Measurements from ENCODE around the gene LHFPL2. TPM values are rescaled to one million over a fixed set of nuclear protein-coding genes. Genes with fewer than 3 reads are reported as not detected.

LHFPL2 gene
- total and polyA plus RNA-seq, 5 experiments from 2014 or later: 0.15 to 1.8 (median 0.56) TPM

DNA sequence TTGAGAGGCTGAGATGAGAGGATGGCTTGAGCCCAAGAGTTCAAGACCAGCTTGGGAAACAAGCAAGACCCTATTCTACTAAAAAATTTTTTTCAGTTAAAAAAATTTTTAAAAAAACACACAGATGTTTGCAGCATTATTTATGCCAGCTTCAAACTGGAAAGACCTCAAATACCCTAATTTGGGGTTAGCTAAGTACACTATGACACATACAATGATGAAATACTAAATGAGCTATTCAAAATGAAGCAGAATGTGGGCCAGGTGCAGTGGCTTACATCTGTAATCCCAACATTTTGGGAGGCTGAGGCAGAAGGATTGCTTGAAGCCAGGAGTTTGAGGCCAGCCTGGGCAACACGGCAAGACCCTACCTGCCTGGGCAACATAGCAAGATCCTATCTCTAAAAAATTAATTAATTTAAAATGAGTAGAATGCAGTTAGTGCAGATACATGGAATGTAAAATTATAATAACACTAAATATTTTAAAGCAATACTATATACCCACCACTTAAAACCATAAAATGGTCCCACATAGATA, 44.9 kb downstream of the LHFPL2 start:
- DNase-seq: no peak
- peaks cover 0 to 4% (median 2%) of the 10 kb centered on the region in 5 donors for H3K27me3 Mint-ChIP-seq
- H3K27ac Mint-ChIP-seq: peak overlapping the region in 1 of 10 donors; percentile 42
- no peak overlapping the region for H3K4me3 Mint-ChIP-seq
- POLR2A ChIA-PET: no interaction called here
- no peak for ATAC-seq
- peaks cover 0 to 2% (median 0%) of the 10 kb centered on the region in 9 donors for H3K9me3 Mint-ChIP-seq
- H3K4me1 Mint-ChIP-seq: no peaks in the 10 kb centered on the region
- H3K36me3 Mint-ChIP-seq: no peaks in the 10 kb centered on the region

DNA sequence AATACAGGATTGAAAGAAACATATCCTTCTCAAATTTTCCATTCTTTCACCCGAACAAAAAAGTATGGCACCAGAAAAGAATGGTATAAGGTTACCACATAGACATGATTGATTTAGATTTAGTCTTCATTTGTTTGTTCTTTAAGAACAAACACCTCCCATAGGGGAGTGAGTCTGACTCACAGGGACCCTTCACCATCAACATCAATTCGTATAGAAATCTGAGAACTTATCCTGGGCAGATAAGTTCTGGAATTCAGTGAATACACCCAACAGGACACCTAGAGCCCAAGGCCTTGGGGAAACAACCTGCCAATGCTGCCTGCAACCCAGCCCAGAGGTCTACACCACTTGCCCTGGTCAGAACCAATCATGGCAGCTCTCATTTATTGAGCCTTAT, 46.2 kb downstream of the LHFPL2 start:
- no peak overlapping the region for H3K27ac Mint-ChIP-seq
- peaks cover 0 to 2% (median under 1%) of the 10 kb centered on the region in 5 donors for H3K27me3 Mint-ChIP-seq
- peaks cover 0 to 2% (median 0%) of the 10 kb centered on the region in 9 donors for H3K9me3 Mint-ChIP-seq
- DNase-seq: no peak
- no peaks in the 10 kb centered on the region for H3K4me1 Mint-ChIP-seq
- POLR2A ChIA-PET: no interaction called here
- no peaks in the 10 kb centered on the region for H3K36me3 Mint-ChIP-seq
- no peak overlapping the region for H3K4me3 Mint-ChIP-seq
- no peak for ATAC-seq

DNA sequence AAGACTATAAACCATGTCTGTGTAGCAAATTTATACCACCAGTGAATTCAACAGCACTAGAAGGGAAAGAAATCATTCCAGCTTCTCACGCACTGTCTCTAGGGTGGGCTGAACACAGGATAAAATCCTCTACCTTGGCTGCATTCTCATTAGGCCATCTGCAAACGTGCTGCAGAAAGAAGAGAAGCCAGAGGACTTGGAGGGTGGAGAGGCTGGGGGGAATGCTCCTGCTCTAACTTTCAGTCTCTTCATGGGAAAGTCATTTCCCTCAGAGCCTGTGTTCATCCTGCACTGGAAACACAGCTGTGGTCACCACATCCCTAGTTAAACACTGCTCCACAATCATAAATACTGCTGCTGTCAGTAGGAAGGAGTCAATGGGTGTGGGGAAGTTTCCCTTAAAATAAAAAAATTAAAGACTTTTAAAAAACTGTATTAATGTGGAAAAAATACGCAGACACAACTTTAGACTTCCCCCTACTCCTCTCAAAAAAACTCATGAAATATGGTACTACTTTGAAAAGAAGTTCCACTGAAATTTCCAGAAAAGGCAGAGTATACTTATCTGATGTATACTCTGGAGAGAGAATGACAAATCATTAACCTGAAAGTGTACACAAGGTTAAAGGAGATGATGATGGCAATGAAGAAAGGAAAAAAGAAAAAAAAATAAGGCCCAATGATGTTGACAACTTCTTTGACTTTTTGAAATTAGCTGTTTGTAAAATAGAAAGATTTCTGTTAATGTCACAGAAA, 46.8 kb downstream of the LHFPL2 start:
- H3K4me1 Mint-ChIP-seq: no peaks in the 10 kb centered on the region
- no peak for ATAC-seq

DNA sequence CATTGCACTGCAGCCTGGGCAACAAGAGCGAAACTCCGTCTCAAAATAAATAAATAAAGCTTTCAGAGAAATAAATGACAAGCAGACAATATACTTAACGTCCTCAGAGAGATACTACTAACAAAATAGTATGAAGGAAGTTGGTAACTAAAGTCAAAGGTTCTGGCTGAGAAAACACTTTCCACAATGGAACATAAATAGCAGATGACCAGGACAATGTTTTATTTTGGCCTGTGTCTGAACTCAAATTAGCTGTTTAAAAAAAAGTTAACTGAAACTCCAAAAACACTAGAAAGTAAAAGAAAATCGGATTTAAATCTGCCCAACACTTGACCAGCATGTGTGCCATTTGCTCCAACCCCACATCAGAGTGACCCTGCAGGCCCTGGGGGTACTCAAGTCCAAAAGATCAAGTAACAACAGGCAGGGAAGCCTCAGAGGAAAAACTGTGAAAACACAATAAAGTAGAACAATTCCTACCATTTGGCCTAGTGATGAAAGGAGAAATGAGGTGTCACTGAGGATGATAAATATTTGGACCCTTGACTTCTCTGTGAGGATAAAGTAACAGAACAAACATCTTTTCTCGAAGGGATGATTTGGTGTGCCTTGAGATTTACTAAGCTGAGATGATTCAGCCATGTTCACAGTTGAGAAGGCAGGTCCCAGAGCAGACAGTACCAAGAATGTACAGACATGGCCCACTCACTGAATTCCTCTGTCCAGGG, 47.7 kb downstream of the LHFPL2 start:
- DNase-seq (no peak), ATAC-seq (no peak)
- H3K4me1 Mint-ChIP-seq: no peaks in the 10 kb centered on the region
- peaks cover 0 to 2% (median 0%) of the 10 kb centered on the region in 5 donors for H3K27me3 Mint-ChIP-seq
- peaks cover 0 to 2% (median 0%) of the 10 kb centered on the region in 9 donors for H3K9me3 Mint-ChIP-seq
- H3K36me3 Mint-ChIP-seq: no peaks in the 10 kb centered on the region
- no peak overlapping the region for H3K27ac Mint-ChIP-seq
- H3K4me3 Mint-ChIP-seq: no peak overlapping the region
- POLR2A ChIA-PET: no interaction called here

More for the DNA sequence above, 46.8 kb downstream of the LHFPL2 start:
- POLR2A ChIA-PET: no interaction called here
- H3K4me3 Mint-ChIP-seq: no peak overlapping the region
- peaks cover 0 to 2% (median 0%) of the 10 kb centered on the region in 5 donors for H3K27me3 Mint-ChIP-seq
- no peaks in the 10 kb centered on the region for H3K36me3 Mint-ChIP-seq
- no peak for DNase-seq
- H3K9me3 Mint-ChIP-seq: peaks cover 0 to 2% (median 0%) of the 10 kb centered on the region in 9 donors
- no peak overlapping the region for H3K27ac Mint-ChIP-seq

DNA sequence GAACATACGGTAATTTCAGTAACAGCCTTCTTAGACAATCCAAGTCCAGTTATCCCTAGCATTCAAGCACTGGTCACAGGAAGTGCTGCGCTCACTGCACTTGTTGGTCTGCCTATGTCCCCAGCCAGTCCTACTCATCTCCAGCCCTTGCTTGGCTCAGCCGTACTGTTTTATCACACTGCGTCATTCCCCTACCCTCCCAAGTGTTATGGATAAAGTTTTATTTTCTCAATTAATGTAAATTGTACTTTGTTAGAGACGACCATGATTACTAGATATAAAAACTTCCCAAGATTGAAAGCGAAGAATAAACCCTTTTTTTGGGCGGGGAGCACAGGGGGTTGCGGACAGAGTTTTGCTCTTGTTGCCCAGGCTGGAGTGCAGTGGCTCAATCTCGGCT, 49.6 kb downstream of the LHFPL2 start:
- DNase-seq: no peak
- Mint-ChIP-seq H3K9me3 (peaks cover 0 to 2% (median 0%) of the 10 kb centered on the region in 9 donors), H3K27me3 (peaks cover 0 to 2% (median 0%) of the 10 kb centered on the region in 5 donors), H3K27ac (no peak overlapping the region), H3K36me3 (no peaks in the 10 kb centered on the region), H3K4me3 (no peak overlapping the region), H3K4me1 (no peaks in the 10 kb centered on the region)
- POLR2A ChIA-PET: no interaction called here
- no peak for ATAC-seq

DNA sequence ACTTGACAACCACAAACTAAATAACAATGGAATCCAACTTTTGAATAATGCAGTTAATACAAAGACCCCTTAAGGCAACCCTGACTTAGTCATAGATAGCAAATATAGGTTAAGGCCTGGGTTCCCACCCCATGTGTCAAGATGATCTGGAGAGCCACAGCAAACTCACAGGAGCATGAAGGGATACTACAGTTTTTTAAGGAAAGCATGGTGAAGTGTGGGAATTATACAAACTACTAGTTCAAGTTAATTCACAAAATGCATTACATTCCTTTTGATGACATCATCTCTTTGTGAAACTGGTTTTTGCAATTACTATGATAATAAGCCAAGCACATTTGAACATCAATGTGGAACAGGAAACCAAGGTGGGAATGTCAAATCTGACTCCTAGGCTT, 50.6 kb downstream of the LHFPL2 start:
- POLR2A ChIA-PET: no interaction called here
- Mint-ChIP-seq H3K4me3 (no peak overlapping the region), H3K27me3 (peaks cover 0 to 2% (median 0%) of the 10 kb centered on the region in 5 donors), H3K9me3 (peaks cover 0 to 2% (median 0%) of the 10 kb centered on the region in 9 donors), H3K27ac (no peak overlapping the region), H3K4me1 (no peaks in the 10 kb centered on the region), H3K36me3 (no peaks in the 10 kb centered on the region)
- ATAC-seq (no peak), DNase-seq (no peak)

DNA sequence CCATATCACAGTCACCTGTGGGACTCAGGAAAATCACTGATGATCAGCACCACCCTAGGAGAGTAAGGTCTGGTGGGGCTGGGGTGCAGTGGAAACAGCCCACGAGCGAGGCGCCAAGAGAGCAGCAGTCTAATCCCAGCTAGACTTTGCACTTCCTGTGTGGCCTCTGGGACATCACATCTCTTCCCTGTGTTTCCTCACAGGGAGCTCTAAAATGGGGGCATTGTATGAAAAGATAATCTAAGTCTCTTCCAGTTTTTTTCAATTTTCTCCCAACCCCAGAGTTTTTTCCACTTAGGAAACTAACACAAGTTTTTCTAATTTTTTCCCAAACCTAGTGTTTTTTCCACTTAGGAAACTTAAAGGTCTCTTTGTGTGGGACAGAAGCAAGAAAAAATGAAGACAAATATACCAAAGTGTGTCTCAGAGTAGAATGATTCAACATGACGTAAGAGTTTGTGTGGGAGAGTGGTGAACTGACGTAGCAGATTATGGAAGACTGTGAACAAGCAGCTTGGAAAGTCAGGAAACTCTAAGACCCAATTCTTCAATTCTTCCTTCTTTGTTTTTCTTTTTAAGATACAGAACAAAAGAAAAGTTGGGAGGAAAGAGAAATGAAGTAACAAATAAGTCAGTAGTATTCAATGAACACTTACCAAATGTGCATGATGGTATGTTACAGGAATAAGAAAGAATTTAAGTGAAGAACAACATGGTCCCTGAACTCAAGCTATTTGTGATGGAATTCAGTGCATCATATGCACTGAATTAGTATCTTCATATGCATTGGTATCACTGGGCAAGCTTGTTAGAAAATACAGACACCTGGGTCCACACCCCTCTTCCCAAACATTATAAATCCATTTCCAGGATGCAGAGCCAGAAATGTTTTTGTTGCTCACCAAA, 51.3 kb downstream of the LHFPL2 start:
- Mint-ChIP-seq H3K4me1 (peaks cover 0 to 2% (median 0%) of the 10 kb centered on the region in 4 donors), H3K27me3 (peaks cover 0 to 2% (median 0%) of the 10 kb centered on the region in 5 donors), H3K36me3 (no peaks in the 10 kb centered on the region), H3K4me3 (no peak overlapping the region), H3K9me3 (no peaks in the 10 kb centered on the region), H3K27ac (no peak overlapping the region)
- POLR2A ChIA-PET: no interaction called here
- DNase-seq (no peak), ATAC-seq (no peak)

DNA sequence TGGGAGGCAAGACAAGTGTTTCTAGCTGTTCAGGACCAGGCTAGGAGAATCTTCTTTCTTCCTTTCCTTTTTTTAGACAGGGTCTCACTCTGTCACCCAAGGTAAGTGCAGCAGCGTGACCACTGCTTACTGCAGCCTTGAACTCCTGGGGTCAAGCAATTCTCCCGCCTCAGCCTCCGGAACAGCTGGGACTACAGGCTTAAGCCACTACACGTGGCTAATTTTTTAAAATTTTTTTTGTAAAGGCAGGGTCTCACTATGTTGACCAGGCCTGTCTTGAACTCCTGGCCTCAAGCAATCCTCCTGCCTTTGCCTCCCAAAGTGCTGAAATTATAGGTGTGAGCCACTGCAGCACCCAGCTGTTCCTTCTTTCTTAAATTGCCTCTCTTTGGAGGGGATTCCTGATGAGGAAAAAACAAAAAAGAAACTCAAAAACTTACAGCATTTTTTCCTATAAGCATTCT, 53.1 kb downstream of the LHFPL2 start:
- H3K4me1 Mint-ChIP-seq: peaks cover 0 to 9% (median 0%) of the 10 kb centered on the region in 4 donors
- H3K27me3 Mint-ChIP-seq: peaks cover 0 to 12% (median 2%) of the 10 kb centered on the region in 5 donors
- ATAC-seq (no peak), DNase-seq (no peak)
- H3K27ac Mint-ChIP-seq: no peak overlapping the region
- H3K9me3 Mint-ChIP-seq: no peaks in the 10 kb centered on the region
- no peaks in the 10 kb centered on the region for H3K36me3 Mint-ChIP-seq
- POLR2A ChIA-PET: no interaction called here
- H3K4me3 Mint-ChIP-seq: no peak overlapping the region

DNA sequence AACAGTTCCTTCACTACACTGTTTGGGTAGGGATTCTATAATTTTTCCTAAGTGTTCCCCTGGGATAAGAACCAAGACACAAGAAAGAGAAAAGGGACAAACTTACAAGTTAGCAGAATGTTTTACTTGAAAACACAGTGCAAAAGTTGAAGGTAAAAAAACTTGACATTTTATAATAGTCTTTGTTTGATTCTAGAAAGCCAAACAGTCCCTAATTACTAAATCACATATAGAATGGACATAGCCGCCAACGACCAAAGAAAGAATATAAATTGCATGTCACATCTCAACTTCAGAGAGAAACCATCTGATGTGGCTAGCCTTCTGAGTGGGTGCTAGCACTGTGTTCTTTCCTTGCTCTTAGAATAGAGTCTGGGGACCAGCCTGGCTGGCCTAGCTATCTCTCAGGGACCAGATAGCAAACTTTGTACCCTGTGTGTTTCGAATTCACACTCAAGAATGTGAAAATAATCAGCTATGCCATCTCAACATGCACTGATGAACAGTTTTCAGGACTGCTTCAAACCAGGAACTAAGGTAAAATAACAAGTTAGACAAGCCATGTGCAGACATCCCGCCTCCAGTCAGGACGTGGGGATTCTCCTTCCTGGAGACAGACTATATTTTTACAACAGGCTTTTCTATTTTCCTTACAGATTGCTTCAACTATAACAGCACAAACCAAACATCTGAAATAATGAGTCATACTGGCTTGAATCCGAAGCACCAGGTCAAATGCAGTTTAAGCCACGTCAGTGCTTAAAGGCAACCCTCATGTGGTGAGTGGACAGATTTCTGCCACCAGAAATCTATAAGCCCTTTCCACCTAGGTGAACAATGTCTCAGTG, 53.7 kb downstream of the LHFPL2 start:
- Mint-ChIP-seq H3K4me3 (no peak overlapping the region), H3K27me3 (peaks cover 0 to 12% (median 2%) of the 10 kb centered on the region in 5 donors), H3K9me3 (no peaks in the 10 kb centered on the region), H3K4me1 (peaks cover 0 to 9% (median 0%) of the 10 kb centered on the region in 4 donors), H3K27ac (no peak overlapping the region), H3K36me3 (no peaks in the 10 kb centered on the region)
- DNase-seq (no peak), ATAC-seq (no peak)
- POLR2A ChIA-PET: no interaction called here

DNA sequence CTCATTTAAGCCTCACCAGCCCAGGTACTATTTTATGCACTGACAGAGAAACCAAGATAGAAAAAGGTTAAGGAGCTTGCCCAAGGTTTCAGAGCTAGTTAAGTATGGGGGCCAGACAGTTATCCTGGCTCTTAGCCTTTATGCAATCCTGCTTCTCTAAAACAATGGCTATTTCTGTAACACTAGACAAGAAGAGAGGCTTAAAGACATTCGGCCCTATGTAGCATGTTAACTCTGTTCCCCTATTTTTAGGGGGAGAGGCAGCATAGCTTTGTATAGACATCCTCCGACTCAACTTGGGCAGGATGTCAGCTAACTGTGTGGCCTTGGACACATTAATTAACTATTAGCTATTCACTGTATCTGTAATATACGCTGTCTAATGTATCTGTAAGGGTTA, 54.6 kb downstream of the LHFPL2 start:
- ATAC-seq (no peak), DNase-seq (no peak)
- Mint-ChIP-seq H3K27me3 (peaks cover 0 to 12% (median 1%) of the 10 kb centered on the region in 5 donors), H3K9me3 (no peaks in the 10 kb centered on the region), H3K4me3 (no peak overlapping the region), H3K36me3 (no peaks in the 10 kb centered on the region), H3K27ac (no peak overlapping the region), H3K4me1 (peaks cover 0 to 9% (median 0%) of the 10 kb centered on the region in 4 donors)
- POLR2A ChIA-PET: no interaction called here

DNA sequence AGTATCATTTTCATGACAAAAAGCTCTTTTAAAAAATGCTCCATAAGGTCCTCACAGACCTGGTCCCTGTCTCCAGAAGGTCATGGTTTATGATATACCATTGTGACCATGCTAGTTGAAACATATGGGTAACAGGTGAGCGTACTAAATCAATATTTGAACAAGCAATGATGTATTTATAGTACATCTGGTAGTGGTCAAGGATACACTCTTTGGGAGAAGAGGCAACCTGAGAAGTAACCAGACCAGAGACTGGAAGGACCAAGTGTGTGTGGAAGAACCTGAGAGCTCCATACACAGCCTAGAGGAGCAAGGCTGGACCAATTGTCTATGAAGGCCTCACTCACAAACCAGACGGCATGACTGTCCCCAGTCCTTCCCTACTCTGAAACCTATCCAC, 55.1 kb downstream of the LHFPL2 start:
- ATAC-seq: no peak
- H3K4me1 Mint-ChIP-seq: peaks cover 0 to 9% (median 0%) of the 10 kb centered on the region in 4 donors

More for the DNA sequence above, 55.1 kb downstream of the LHFPL2 start:
- no peaks in the 10 kb centered on the region for H3K9me3 Mint-ChIP-seq
- POLR2A ChIA-PET: no interaction called here
- DNase-seq: no peak
- H3K27me3 Mint-ChIP-seq: peaks cover 0 to 12% (median 1%) of the 10 kb centered on the region in 5 donors
- no peak overlapping the region for H3K4me3 Mint-ChIP-seq
- no peak overlapping the region for H3K27ac Mint-ChIP-seq
- H3K36me3 Mint-ChIP-seq: no peaks in the 10 kb centered on the region
